Kidney (tissue), 14 donors: Measurements from ENCODE around the gene TRIM72. TPM values are rescaled to one million over a fixed set of nuclear protein-coding genes. Genes with fewer than 3 reads are reported as not detected.
"Not testable (repeated sequence)": the region's sequence is repeated elsewhere in the genome, so short reads cannot be mapped to it uniquely, and the experiment has no call there.

Experiments
- DNase-seq, 5 donors: peaks; one replicate each; pipeline ENCODE4 v3.0.0-alpha.2; 2013 to 2020
- FAIRE-seq: peaks from 2 replicates; lab custom pipeline; 2012; peaks lifted over from hg19 to GRCh38; lab: Jason Lieb, UNC
- H3K27ac ChIP-seq, 2 donors: one replicate each; pipeline ENCODE4 v1.7.0; 2013; ENCODE audit warnings: low read depth in 2 of 2, low read length in 2 of 2, inconsistent platforms in 1 of 2
- H3K27me3 ChIP-seq: one replicate; pipeline ENCODE4 v1.7.1; 2013; ENCODE audit warnings: low read length, inconsistent platforms; ENCODE audit not compliant: control insufficient read depth, insufficient read depth
- H3K36me3 ChIP-seq, 3 donors: one replicate each; pipeline versions ENCODE4 v1.7.0 to v1.7.1; 2013; ENCODE audit warnings: low read length in 3 of 3, control low read depth in 1 of 3, inconsistent platforms in 1 of 3; ENCODE audit not compliant: insufficient read depth in 3 of 3, control insufficient read depth in 2 of 3
- H3K4me1 ChIP-seq, 3 donors: one replicate each; pipeline versions ENCODE4 v1.7.0 to v1.7.1; 2013; ENCODE audit warnings: low read length in 3 of 3, inconsistent platforms in 1 of 3, low read depth in 1 of 3; ENCODE audit not compliant: control insufficient read depth in 2 of 3, insufficient read depth in 2 of 3
- H3K4me3 ChIP-seq, 3 donors: one replicate each; pipeline versions ENCODE4 v1.7.0 to v1.8.1; 2013; ENCODE audit warnings: low read length in 3 of 3, control low read depth in 1 of 3, inconsistent platforms in 1 of 3
- H3K9ac ChIP-seq, 3 donors: one replicate each; pipeline versions ENCODE4 v1.7.0 to v1.7.1; 2013; ENCODE audit warnings: low read length in 3 of 3, control low read depth in 1 of 3, inconsistent platforms in 1 of 3
- H3K9me3 ChIP-seq, 3 donors: one replicate each; pipeline versions ENCODE4 v1.7.0 to v1.7.1; 2013; ENCODE audit warnings: low read length in 3 of 3, control low read depth in 1 of 3, inconsistent platforms in 1 of 3; ENCODE audit not compliant: control insufficient read depth in 2 of 3, insufficient read depth in 1 of 3
- CTCF ChIP-seq: IDR thresholded peaks from 3 replicates; pipeline ENCODE4 v1.5.1; 2012; ENCODE audit warnings: mild to moderate bottlenecking, moderate library complexity, borderline replicate concordance; ENCODE audit not compliant: insufficient read depth; ENCODE audit errors: extremely low read depth
- intact Hi-C: fragments of 100-400 bp; cut with DNase I; formaldehyde crosslinking; loops from one replicate; pipeline ENCODE4 v1.11.1; 2022
- polyA plus RNA-seq: library from polyadenylated mRNA; stranded (reverse); fragments of 350-450 nt; fragmentation: Illumina TruSeq; extraction: RNeasy Lipid Tissue Mini Kit (QIAGEN cat#74804); gene quantifications from one replicate; pipeline ENCODE4 v1.2.3, GENCODE V29; 2014; ENCODE audit warnings: low read depth, low replicate concordance; ENCODE audit not compliant: insufficient read depth
- total RNA-seq: library from RNA; stranded (reverse); fragmentation: NEBNext Ultra II Directional; extraction: Animal tissue kit (Norgen Biotek cat#: 25700); gene quantifications from one replicate; pipeline ENCODE4 v1.2.1, GENCODE V29; 2021
- donor health status: control.
- donor health status: control.
- donor health status: control.
- donor health status: control.
- donor health status: control.
- donor health status: DM: yes; HTN: yes; CAD: no.
- donor health status: Normal renal cell carcinoma (clear cell type).

Gene TRIM72
- total and polyA plus RNA-seq, 2 donors from 2014 or later, result 0.06 to 0.11 TPM

GRCh38 chr16:31268891-31269290 is 55.0 kb downstream of the TRIM72 start:
- no peak for TF ChIP-seq CTCF
- Histone ChIP-seq H3K27me3 (no peaks in the 10 kb centered on the region), H3K4me1 (no peaks in the 10 kb centered on the region), H3K9ac (no peak overlapping the region), H3K4me3 (no peak overlapping the region), H3K36me3 (no peaks in the 10 kb centered on the region), H3K27ac (no peak overlapping the region), H3K9me3 (no peaks in the 10 kb centered on the region)
- FAIRE-seq, result no peak
- no peak for DNase-seq
- intact Hi-C loops, result no loop called here

GRCh38 chr16:31269541-31269940 is 55.6 kb downstream of the TRIM72 start:
- H3K27ac ChIP-seq, result no peak overlapping the region
- H3K4me3 ChIP-seq, result no peak overlapping the region

GRCh38 chr16:31269973-31270372 is 56.1 kb downstream of the TRIM72 start:
- H3K27me3 ChIP-seq, H3K4me1 ChIP-seq, H3K9ac ChIP-seq, FAIRE-seq, H3K4me3 ChIP-seq, H3K36me3 ChIP-seq, H3K9me3 ChIP-seq, H3K27ac ChIP-seq, intact Hi-C loops, DNase-seq: not testable (repeated sequence)

More at GRCh38 chr16:31269541-31269940, 55.6 kb downstream of the TRIM72 start:
- FAIRE-seq (no peak), DNase-seq (no peak)
- no peak overlapping the region for H3K9ac ChIP-seq
- H3K4me1 ChIP-seq, result no peaks in the 10 kb centered on the region
- no peaks in the 10 kb centered on the region for H3K27me3 ChIP-seq
- no peak for TF ChIP-seq CTCF
- H3K36me3 ChIP-seq, result no peaks in the 10 kb centered on the region
- intact Hi-C loops, result no loop called here
- H3K9me3 ChIP-seq, result no peaks in the 10 kb centered on the region

- DNase-seq (no peak), FAIRE-seq (no peak)
- Histone ChIP-seq H3K36me3 (no peaks in the 10 kb centered on the region), H3K9ac (no peak overlapping the region), H3K27ac (no peak overlapping the region), H3K27me3 (no peaks in the 10 kb centered on the region), H3K9me3 (no peaks in the 10 kb centered on the region), H3K4me3 (no peak overlapping the region), H3K4me1 (no peaks in the 10 kb centered on the region)
- intact Hi-C loops, result no loop called here
- TF ChIP-seq CTCF, result no peak
Observed at GRCh38 chr16:31270795-31271194, 56.9 kb downstream of the TRIM72 start.
